ENCODE results near the gene KIAA1671.

Gene KIAA1671

GRCh38 chr22:24944217-24944937 is 8.1 kb upstream of the KIAA1671 start:
- Mint-ChIP-seq H3K27me3 (peaks cover 15% of the 10 kb centered on the region), H3K36me3 (no peaks in the 10 kb centered on the region), H3K4me1 (peaks cover 2% of the 10 kb centered on the region), H3K9me3 (no peaks in the 10 kb centered on the region), H3K27ac (no peak overlapping the region), H3K4me3 (no peak overlapping the region)
- DNase-seq (ENCODE audit: low spot score in 2 of 2) (no peak), ATAC-seq (ENCODE audit: low read depth) (no peak)

- Mint-ChIP-seq H3K27ac (no peak overlapping the region), H3K9me3 (no peaks in the 10 kb centered on the region), H3K27me3 (peaks cover 24% of the 10 kb centered on the region), H3K36me3 (no peaks in the 10 kb centered on the region), H3K4me3 (no peak overlapping the region), H3K4me1 (peaks cover 2% of the 10 kb centered on the region)
- no peak for DNase-seq (ENCODE audit: low spot score in 2 of 2)
- ATAC-seq (ENCODE audit: low read depth): no peak
Measured at GRCh38 chr22:24945430-24945829, 7.1 kb upstream of the KIAA1671 start.

GRCh38 chr22:24947383-24947782 is 5.1 kb upstream of the KIAA1671 start:
- Mint-ChIP-seq H3K27me3 (peaks cover 35% of the 10 kb centered on the region), H3K4me1 (peaks cover 6% of the 10 kb centered on the region), H3K36me3 (peaks cover 1% of the 10 kb centered on the region), H3K27ac (no peak overlapping the region), H3K4me3 (no peak overlapping the region), H3K9me3 (no peaks in the 10 kb centered on the region)
- DNase-seq (ENCODE audit: low spot score in 2 of 2) (no peak), ATAC-seq (ENCODE audit: low read depth) (no peak)

- DNase-seq (ENCODE audit: low spot score in 2 of 2): no peak
- H3K27me3 Mint-ChIP-seq: peaks cover 33% of the 10 kb centered on the region
- no peak for ATAC-seq (ENCODE audit: low read depth)
- H3K4me3 Mint-ChIP-seq: no peak overlapping the region
- peaks cover 1% of the 10 kb centered on the region for H3K36me3 Mint-ChIP-seq
- H3K4me1 Mint-ChIP-seq: peaks cover 6% of the 10 kb centered on the region
- H3K27ac Mint-ChIP-seq: no peak overlapping the region
- H3K9me3 Mint-ChIP-seq: no peaks in the 10 kb centered on the region
Measured at GRCh38 chr22:24947881-24948280, 4.6 kb upstream of the KIAA1671 start.

GRCh38 chr22:24948356-24949202 is 3.9 kb upstream of the KIAA1671 start:
- no peaks in the 10 kb centered on the region for H3K9me3 Mint-ChIP-seq
- H3K27me3 Mint-ChIP-seq: peaks cover 33% of the 10 kb centered on the region
- H3K27ac Mint-ChIP-seq: no peak overlapping the region
- peaks cover 1% of the 10 kb centered on the region for H3K36me3 Mint-ChIP-seq
- peaks cover 6% of the 10 kb centered on the region for H3K4me1 Mint-ChIP-seq
- no peak for DNase-seq (ENCODE audit: low spot score in 2 of 2)
- no peak for ATAC-seq (ENCODE audit: low read depth)
- no peak overlapping the region for H3K4me3 Mint-ChIP-seq

GRCh38 chr22:24950272-24950902 is 2.1 kb upstream of the KIAA1671 start:
- DNase-seq (ENCODE audit: low spot score in 2 of 2) (no peak), ATAC-seq (ENCODE audit: low read depth) (no peak)
- Mint-ChIP-seq H3K27me3 (peaks cover 34% of the 10 kb centered on the region), H3K4me3 (no peak overlapping the region), H3K4me1 (peaks cover 6% of the 10 kb centered on the region), H3K36me3 (peaks cover 1% of the 10 kb centered on the region), H3K27ac (no peak overlapping the region), H3K9me3 (no peaks in the 10 kb centered on the region)

- peaks cover 1% of the 10 kb centered on the region for H3K36me3 Mint-ChIP-seq
- ATAC-seq (ENCODE audit: low read depth) (no peak), DNase-seq (ENCODE audit: low spot score in 2 of 2) (peak in 1 of 2 donors; percentile 16)
- no peaks in the 10 kb centered on the region for H3K9me3 Mint-ChIP-seq
- H3K27me3 Mint-ChIP-seq: peaks cover 32% of the 10 kb centered on the region
- peak overlapping the region; percentile 12 for H3K27ac Mint-ChIP-seq
- peaks cover 4% of the 10 kb centered on the region for H3K4me1 Mint-ChIP-seq
- H3K4me3 Mint-ChIP-seq: no peak overlapping the region
Measured at GRCh38 chr22:24952837-24953383, 394 bp downstream of the KIAA1671 start.

- no peak for DNase-seq (ENCODE audit: low spot score in 2 of 2)
- H3K4me3 Mint-ChIP-seq: peak overlapping the region; percentile 30
- no peak for ATAC-seq (ENCODE audit: low read depth)
- H3K9me3 Mint-ChIP-seq: no peaks in the 10 kb centered on the region
- H3K27me3 Mint-ChIP-seq: peaks cover 32% of the 10 kb centered on the region
- peak overlapping the region; percentile 12 for H3K27ac Mint-ChIP-seq
- H3K4me1 Mint-ChIP-seq: peaks cover 4% of the 10 kb centered on the region
- H3K36me3 Mint-ChIP-seq: peaks cover 1% of the 10 kb centered on the region
Measured at GRCh38 chr22:24953384-24954113, 1.0 kb downstream of the KIAA1671 start.

GRCh38 chr22:24954114-24954463 is 1.6 kb downstream of the KIAA1671 start:
- Mint-ChIP-seq H3K36me3 (peaks cover 1% of the 10 kb centered on the region), H3K27ac (no peak overlapping the region), H3K4me3 (peak overlapping the region; percentile 30), H3K9me3 (no peaks in the 10 kb centered on the region), H3K27me3 (peaks cover 32% of the 10 kb centered on the region), H3K4me1 (peaks cover 4% of the 10 kb centered on the region)
- ATAC-seq (ENCODE audit: low read depth): no peak
- no peak for DNase-seq (ENCODE audit: low spot score in 2 of 2)

GRCh38 chr22:24954856-24955255 is 2.3 kb downstream of the KIAA1671 start:
- Mint-ChIP-seq H3K9me3 (no peaks in the 10 kb centered on the region), H3K27me3 (peaks cover 29% of the 10 kb centered on the region), H3K4me3 (no peak overlapping the region), H3K27ac (no peak overlapping the region), H3K36me3 (peaks cover 1% of the 10 kb centered on the region), H3K4me1 (peaks cover 4% of the 10 kb centered on the region)
- DNase-seq (ENCODE audit: low spot score in 2 of 2): no peak
- no peak for ATAC-seq (ENCODE audit: low read depth)

- ATAC-seq (ENCODE audit: low read depth) (no peak), DNase-seq (ENCODE audit: low spot score in 2 of 2) (no peak)
- peaks cover 19% of the 10 kb centered on the region for H3K27me3 Mint-ChIP-seq
- H3K9me3 Mint-ChIP-seq: no peaks in the 10 kb centered on the region
- peaks cover under 1% of the 10 kb centered on the region for H3K4me1 Mint-ChIP-seq
- no peak overlapping the region for H3K27ac Mint-ChIP-seq
- H3K36me3 Mint-ChIP-seq: no peaks in the 10 kb centered on the region
- no peak overlapping the region for H3K4me3 Mint-ChIP-seq
Measured at GRCh38 chr22:24957043-24957442, 4.5 kb downstream of the KIAA1671 start.

- ATAC-seq (ENCODE audit: low read depth): no peak
- H3K9me3 Mint-ChIP-seq: no peaks in the 10 kb centered on the region
Measured at GRCh38 chr22:24961217-24961844, 8.8 kb downstream of the KIAA1671 start.

GRCh38 chr22:24962094-24962493 is 9.6 kb downstream of the KIAA1671 start:
- Mint-ChIP-seq H3K27ac (no peak overlapping the region), H3K4me1 (no peaks in the 10 kb centered on the region), H3K4me3 (no peak overlapping the region), H3K9me3 (no peaks in the 10 kb centered on the region), H3K36me3 (no peaks in the 10 kb centered on the region), H3K27me3 (peaks cover 8% of the 10 kb centered on the region)
- ATAC-seq (ENCODE audit: low read depth) (no peak), DNase-seq (ENCODE audit: low spot score in 2 of 2) (no peak)

More at GRCh38 chr22:24961217-24961844, 8.8 kb downstream of the KIAA1671 start:
- H3K4me3 Mint-ChIP-seq: no peak overlapping the region
- DNase-seq (ENCODE audit: low spot score in 2 of 2): no peak
- no peak overlapping the region for H3K27ac Mint-ChIP-seq
- no peaks in the 10 kb centered on the region for H3K36me3 Mint-ChIP-seq
- no peaks in the 10 kb centered on the region for H3K4me1 Mint-ChIP-seq
- peaks cover 10% of the 10 kb centered on the region for H3K27me3 Mint-ChIP-seq

Data from memory B cell (primary cell).